NCI-H1417 (cell line): Measurements from ENCODE around the gene SEPTIN12.
A peak's percentile ranks its signal among the peaks of the same experiment; 100 is the strongest.
"Not testable (repeated sequence)": the region's sequence is repeated elsewhere in the genome, so short reads cannot be mapped to it uniquely, and the experiment has no call there.

Experiments
- DNase-seq, 3 experiments: peaks; one replicate each; lab custom pipeline; 2025; lab: John Stamatoyannopoulos, UW

The SEPTIN12 gene

DNA sequence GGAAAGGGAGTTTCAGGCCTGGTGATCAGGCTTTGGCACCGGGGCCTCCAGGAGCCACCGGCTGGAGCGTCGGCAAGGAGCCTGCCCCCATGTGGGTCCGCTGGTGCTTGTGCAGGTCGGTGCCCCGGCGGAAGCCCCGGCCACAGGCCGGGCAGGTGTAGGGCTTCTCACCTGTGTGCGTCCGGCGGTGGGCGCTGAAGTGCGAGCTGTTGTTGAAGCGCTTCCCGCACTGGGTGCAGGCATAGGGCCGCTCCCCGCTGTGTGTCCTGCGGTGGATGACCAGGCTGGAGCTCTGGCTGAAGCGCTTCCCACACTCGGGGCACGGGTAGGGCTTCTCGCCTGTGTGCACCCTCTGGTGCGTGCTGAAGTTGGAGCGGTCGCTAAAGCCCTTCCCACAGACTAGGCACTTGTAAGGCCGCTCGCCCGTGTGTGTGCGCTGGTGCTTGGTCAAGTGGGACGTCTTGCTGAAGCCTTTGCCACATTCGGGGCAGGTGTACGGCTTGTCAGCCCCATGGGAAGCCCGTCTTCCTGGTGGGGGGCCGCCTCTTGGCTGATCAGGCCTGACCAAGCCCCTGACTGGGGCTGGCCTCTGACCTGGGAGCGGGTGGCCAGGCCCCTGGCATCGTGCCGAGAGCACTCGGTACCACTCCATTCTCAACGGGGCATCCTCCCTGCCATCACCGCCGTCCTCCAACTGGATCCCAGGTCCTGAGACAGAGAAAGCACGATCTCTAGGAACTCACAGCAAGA, 35.6 kb downstream of the SEPTIN12 start:
- no peak for DNase-seq

GRCh38 chr16:4750896-4751295, 37.2 kb downstream of the SEPTIN12 start:
- DNase-seq = no peak

DNA sequence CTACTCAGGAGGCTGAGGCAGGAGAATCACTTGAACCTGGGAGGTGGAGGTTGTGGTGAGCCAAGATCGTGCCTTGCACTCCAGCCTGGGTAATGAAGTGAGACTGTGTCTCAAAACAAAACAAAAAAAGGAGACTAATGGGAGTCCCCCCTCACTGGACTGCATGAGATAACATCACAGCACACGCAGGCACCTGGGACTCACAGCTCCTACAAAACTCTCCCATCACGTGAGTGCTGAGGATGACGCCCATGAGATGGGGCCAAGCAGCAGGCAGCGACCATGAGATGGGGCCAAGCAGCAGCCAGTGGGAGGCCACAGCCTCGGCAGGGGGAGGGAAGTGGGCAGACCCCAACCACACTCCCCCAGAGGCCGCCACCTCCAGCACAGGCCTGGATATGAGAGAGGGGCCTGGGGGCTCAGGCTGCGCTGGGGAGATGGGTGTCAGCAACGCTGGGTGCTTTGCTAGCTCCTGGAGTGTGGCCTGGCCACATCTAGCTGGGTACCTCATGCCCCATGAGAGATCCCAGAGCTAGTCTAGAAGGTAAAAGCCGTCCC, 38.4 kb downstream of the SEPTIN12 start:
- no peak for DNase-seq

- DNase-seq = no peak
Observed at GRCh38 chr16:4748682-4749411, 39.3 kb downstream of the SEPTIN12 start.

GRCh38 chr16:4747906-4748681, 40.1 kb downstream of the SEPTIN12 start:
- no peak for DNase-seq

DNA sequence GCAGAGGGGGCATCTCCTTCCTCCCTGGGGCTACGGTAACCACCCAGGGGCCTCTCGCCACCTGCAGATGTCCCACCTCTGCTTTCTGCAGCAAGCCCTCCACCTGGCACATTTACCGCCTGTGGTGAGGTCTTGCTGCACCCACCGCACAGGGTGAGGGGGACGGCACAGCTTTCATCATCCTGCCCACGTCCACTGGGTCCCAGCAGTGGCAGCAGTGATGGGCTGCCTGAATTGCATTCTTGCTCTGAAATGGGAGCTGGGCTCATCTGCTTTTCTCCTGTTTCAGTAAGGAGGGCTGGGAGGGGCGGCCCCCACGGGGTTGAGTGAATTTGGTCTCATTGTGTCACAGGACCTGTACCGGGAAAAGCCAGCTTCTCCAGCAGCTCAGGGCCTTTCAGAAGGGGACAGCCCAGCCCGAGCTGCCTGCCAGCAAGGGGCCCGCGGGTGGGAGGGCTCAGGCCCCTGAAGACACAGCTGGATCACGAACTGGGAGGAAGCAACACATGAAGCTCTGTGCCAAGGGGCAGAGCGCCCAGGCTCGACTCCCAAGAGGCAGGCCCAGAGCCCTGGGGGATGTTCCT, 41.1 kb downstream of the SEPTIN12 start:
- DNase-seq = no peak

DNA sequence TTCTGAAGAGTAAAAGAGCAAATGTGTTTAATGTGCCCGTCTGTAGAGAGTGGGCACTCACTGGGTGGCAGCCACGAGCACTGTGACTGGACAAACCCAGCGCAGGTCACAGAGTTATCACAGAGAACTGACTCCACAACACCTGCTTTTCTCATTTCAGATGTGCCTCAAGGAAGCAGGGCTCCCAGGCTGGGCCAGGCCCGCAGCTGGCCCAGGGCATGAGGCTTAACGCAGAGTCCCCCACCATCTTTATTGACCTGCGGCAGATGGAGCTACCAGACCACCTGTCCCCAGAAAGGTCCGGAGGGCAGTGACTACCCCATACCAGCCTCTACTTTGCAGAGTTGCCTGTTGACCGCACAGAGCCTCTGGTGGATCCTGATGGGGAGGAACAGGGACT, 41.9 kb downstream of the SEPTIN12 start:
- no peak for DNase-seq

DNA sequence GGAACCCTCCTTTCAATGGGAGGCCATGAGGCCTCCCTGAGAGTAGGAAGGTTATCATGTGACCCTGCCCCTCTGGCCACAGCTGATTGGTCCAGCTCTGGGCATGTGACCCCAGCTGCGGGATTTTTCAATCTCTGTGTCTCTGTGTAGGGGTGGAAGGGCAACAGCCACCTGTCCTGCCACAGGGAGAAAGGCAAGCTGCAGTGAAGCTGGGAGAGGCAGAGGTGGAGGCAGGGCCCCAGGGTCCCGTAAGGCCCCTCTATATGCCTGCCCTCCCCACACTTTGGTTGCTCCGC, 42.9 kb downstream of the SEPTIN12 start:
- DNase-seq = no peak

DNA sequence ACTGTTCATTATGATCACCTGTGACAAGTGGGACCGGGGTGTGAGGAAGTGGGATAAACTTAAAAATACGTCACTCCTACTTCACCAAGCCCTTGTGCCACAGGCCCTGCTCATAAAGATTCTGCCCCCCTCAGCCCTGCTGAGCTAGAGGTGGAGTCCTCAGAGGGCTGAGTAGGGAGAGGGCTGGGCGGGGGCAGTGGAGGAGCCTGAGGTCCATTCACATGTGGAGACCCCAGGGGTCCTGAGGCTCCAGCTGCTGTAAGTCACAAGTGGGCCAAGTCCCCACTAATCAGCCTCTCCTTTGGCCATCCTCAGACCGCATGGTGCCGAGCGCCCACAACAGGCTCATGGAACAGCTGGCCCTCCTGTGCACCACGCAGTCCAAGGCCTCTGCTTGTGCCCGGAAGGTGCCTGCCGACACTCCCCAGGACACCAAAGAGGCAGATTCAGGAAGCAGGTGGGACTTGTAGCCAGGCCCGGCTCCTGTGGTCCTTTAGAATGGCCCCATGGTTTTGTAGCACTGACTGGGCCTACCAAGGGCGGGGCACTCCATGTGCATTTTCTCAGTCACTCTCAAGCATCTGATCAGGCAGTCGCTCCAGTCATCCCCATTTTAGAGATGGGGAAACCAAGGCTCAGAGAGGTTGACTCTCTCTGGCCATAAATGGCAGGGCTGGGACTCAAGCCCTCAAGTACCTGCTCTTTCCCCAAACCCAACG, 43.4 kb downstream of the SEPTIN12 start:
- DNase-seq = peak in 1 of 3 experiments; percentile 22

- DNase-seq = no peak
Observed at GRCh38 chr16:4743226-4743878, 44.8 kb downstream of the SEPTIN12 start.

DNA sequence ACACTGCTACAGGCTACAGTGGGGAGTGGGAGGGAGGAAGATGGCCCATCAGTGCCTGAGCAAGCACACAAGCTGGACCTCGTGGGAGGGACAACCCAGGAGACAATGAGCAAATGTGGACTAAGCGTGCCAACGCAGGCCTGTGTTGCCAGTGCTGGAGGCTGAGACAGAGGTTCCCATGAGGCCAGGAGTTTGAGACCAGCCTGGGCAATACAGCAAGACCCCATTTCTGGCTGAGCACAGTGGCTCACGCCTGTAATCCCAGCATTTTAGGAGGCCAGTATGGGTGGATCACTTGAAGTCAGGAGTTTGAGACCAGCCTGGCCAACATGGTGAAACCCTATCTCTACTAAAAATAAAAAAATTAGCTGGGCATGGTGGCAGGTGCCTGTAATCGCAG, 49.8 kb downstream of the SEPTIN12 start:
- not testable (repeated sequence) for DNase-seq

DNA sequence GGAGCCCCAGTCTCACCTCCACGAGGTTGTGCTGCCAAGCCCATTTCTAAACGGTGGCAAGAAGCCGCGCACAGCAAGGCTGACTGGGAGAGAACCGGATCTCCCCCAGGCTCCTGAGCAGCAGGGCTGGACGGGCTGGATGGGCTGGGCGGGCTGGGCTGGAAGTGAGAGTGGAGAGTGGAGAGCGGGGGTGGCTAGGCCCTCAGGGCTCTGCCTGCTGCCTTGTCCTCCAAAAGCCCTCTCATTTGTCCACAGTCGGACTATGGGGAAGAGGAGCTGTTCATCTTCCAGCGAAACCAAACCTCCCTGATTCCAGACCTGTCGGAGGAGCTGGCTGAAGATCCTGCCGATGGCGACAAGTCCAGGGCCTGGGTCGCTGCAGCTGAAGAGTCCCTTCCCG, 50.6 kb downstream of the SEPTIN12 start:
- no peak for DNase-seq

DNA sequence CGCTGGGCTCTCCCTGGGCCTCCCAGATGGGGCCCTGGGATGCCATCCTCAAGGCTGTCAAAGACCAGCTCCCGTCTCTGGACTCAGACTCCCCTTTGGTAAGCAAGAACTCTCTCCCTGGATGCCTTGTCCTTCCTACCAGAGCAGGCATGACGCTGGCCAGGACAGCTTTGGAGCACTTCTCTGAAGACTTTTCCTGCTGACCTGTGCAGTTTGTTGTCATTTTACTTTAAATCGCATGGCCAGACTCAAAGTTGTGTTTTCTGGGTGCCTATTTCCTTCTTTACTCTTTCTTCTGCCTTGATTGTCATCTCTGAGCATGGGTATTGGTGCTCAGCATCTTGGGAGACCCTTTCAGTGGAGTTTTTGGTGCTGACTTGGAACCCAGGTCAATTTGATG, 51.6 kb downstream of the SEPTIN12 start:
- no peak for DNase-seq

GRCh38 chr16:4734730-4735535, 53.2 kb downstream of the SEPTIN12 start:
- peak; percentile 63 to 86 (median 85) for DNase-seq

DNA sequence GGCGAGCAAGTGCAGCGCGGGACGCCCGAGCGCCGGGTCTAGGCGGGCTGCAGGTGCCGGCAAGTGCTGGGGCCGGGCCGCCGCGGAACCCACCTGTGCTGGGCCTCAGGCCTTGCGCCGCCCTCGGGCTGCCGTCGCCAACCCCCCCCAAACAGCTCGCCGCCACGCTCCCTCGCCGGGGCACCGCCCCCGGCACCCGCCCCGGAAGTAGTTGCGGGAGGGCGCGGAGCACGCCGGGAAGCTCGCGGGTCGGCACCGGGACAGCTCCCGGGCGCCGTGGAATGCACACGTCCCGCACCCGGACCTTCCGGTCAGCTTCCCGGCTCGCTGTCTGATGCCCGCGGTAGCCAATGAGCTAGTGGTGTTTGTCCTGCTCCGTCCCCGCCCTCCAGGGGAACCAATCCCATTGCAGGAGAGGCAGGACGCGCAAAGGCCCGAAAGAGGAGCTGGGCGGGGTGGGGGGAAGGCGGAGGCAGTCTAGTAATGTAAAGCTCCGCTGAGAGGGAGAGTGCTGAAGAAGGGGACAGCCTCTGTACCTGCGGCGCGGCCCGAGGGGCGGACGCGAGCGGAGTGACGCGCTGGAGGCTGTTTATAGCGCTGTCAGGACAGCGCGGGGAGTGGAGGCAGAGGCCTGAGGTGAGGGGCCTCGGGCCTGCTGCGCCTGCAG, 53.9 kb downstream of the SEPTIN12 start, which contains the start of the genes ANKS3 and DNAAF8:
Gene ANKS3 (minus strand): TSS at position 209 of the 667 bp plus-strand sequence. CDS start 4,122 bp downstream, outside the sequence.
Gene DNAAF8 (plus strand): TSS at position 475 of the 667 bp plus-strand sequence. CDS start 1,978 bp downstream, outside the sequence.
- DNase-seq = peak; percentile 80 to 92 (median 88)

GRCh38 chr16:4733747-4734062, 54.4 kb downstream of the SEPTIN12 start:
- peak in 1 of 3 experiments; percentile 79 for DNase-seq

- peak in 2 of 3 experiments; percentile 31 to 63 for DNase-seq
Observed at GRCh38 chr16:4733211-4733742, 54.9 kb downstream of the SEPTIN12 start.

- DNase-seq = no peak
Observed at GRCh38 chr16:4729876-4730275, 58.3 kb downstream of the SEPTIN12 start.

- DNase-seq = no peak
Observed at GRCh38 chr16:4728676-4729075, 59.5 kb downstream of the SEPTIN12 start.
